AG08395 (cell line): ENCODE results near the gene MISFA.
"Not testable (repeated sequence)": the region's sequence is repeated elsewhere in the genome, so short reads cannot be mapped to it uniquely, and the experiment has no call there.

Source experiments
- DNase-seq: peaks from one replicate; pipeline ENCODE4 v3.0.0; 2012; ENCODE audit warnings: mixed read lengths, low spot score

Gene MISFA

GRCh38 chr11:18617688-18618341, 18.2 kb downstream of the MISFA start:
- peak; percentile 37 for DNase-seq

DNA sequence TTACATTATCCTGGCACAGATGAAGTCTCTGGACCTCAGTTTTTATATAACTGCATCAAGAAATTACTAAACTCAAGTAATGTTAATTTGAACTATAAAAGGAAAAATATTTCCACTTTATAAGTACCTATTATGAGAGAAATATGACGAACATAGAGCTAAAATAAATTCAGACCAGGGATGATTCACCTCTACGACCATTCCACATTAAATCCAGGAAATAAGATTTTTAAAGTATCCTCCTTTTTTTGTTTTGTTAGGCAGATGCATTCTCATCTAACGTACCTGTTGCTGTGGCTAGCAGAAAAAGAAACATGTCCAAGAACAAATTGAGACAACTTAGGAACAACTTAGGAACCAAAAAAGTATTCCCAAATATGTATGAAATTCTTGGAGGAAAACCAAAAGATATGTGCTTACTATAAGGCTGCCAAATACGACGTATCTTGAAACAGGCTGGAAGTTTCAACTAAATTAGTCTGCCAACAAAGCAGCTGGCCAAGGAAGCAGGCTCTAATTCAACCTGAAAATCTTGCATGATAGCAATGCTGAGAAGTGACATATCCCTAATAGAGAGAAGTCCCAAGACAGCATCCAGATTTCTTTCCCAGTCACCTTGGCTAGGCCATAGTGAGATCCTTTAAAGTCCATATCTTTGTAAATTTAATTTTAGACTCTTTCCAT, 18.9 kb downstream of the MISFA start:
- DNase-seq = no peak

DNA sequence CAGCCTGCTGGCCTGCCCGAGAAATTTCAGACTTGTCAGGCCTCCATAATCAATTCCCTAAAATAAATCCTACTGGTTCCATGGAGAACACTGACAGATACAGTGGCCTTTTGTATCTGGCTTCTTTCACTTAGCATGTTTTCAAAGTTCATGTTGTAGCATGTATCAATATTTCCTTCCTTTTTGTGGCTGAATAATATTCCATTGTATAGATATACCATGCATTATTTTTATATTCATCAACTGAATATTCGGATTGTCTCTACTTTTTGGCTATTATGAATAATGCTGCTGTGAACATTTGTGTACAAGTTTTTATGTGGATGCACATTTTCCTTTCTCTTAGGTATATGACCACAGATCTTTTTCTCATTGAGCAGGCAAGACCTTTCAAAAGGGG, 24.1 kb downstream of the MISFA start:
- DNase-seq = no peak

DNA sequence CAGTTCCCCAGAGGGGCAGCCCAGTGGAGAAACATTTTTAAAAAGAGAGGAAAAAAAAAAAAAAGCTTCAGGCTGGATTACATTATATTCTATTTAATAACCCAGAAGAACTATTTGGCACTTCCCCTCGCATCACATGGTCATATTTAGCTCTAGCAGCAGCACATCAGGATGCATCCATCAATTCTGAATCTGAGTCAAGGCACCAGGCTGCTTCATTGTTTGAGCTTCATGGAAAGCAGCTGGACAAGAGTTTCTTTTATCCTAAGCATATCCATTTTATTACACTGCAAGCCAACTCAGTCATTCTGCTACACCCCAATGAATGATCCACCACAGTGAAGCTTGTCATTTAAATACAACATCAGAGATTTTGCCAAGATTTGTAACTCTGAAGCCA, 24.6 kb downstream of the MISFA start:
- DNase-seq = no peak

DNA sequence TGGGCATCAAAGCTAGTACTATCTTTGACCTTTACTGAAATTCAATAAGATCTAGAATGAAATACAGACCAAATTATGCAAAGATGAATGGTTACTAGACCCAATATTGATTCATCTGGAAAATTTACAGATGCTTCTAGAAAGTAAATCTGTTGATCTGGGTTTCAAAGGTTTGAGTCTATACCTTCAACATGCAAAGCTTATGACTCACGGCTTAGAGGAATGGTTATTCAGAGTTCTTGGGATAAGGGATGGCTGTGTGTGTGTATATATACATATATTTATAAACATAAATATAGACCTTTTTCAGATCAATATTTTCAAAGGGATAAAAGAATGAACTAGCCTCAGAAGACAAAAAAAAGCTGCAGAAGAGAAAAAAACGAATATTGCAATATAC, 33.3 kb downstream of the MISFA start:
- no peak for DNase-seq

- DNase-seq = no peak
Observed at GRCh38 chr11:18633256-18634139, 33.9 kb downstream of the MISFA start.

GRCh38 chr11:18634140-18635032, 34.8 kb downstream of the MISFA start, which contains the start of gene SPTY2D1:
TSS of gene SPTY2D1 (minus strand) at chr11:18634342. CDS start at chr11:18634257, 85 bp downstream.
- peak; percentile 96 for DNase-seq

GRCh38 chr11:18641677-18642076, 42.1 kb downstream of the MISFA start:
- DNase-seq = no peak

DNA sequence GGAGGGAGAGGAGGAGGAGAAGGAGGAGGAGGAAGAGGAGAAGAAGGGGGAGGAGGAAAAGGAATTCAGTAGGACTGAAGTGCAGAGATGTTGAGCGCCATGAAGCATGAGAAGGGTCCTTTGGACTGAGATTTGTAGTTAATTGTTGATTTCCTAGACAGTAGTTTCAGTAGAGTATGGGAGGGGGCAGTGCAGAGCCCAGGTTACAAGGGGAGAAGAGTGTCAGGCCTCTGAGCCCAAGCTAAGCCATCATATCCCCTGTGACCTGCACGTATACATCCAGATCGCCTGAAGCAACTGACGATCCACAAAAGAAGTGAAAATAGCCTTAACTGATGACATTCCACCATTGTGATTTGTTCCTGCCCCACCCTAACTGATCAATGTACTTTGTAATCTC, 43.4 kb downstream of the MISFA start:
- not testable (repeated sequence) for DNase-seq

GRCh38 chr11:18650353-18650752, 50.8 kb downstream of the MISFA start:
- DNase-seq = no peak

GRCh38 chr11:18650859-18651557, 51.4 kb downstream of the MISFA start:
- peak; percentile 40 for DNase-seq
